Tibial artery (tissue), 4 donors: ENCODE measurements around the gene KRT6B.

Experiments
- DNase-seq, 2 donors: peaks; one replicate each; pipeline ENCODE4 v3.0.0-alpha.2; 2019
- H3K27ac ChIP-seq, 2 donors: fragments of 200-600 bp; sonication (generic) in 1 of 2; 1 replicate in 1 of 2; 2 replicates in 1 of 2; pipeline ENCODE4 v1.5.1; 2018 to 2019; ENCODE audit warnings: mild to moderate bottlenecking in 1 of 2
- H3K27me3 ChIP-seq, 2 donors: fragments of 200-600 bp; sonication (generic) in 1 of 2; one replicate each; pipeline versions ENCODE4 v1.5.1 to v1.6.0; 2016 to 2019
- H3K36me3 ChIP-seq, 3 donors: fragments of 200-600 bp; sonication (generic) in 2 of 3; one replicate each; pipeline ENCODE4 v1.5.1; 2016 to 2019; ENCODE audit warnings: mild to moderate bottlenecking in 2 of 3
- H3K4me1 ChIP-seq, 4 donors: fragments of 200-600 bp; sonication (generic) in 2 of 4; 1 replicate in 3 of 4; 2 replicates in 1 of 4; pipeline ENCODE4 v1.5.1; 2016 to 2019
- H3K4me3 ChIP-seq, 2 donors: fragments of 200-600 bp; sonication (generic) in 1 of 2; 1 replicate in 1 of 2; 2 replicates in 1 of 2; pipeline ENCODE4 v1.5.1; 2018 to 2019; ENCODE audit warnings: mild to moderate bottlenecking in 2 of 2
- H3K9me3 ChIP-seq, 3 donors: fragments of 200-600 bp; sonication (generic) in 1 of 3; one replicate each; pipeline ENCODE4 v1.5.1; 2016 to 2019
- CTCF ChIP-seq, 2 experiments: fragments of 200-600 bp in 1 of 2; fragments of 450-650 bp in 1 of 2; IDR thresholded peaks; one replicate each; pipeline ENCODE4 v1.5.1; 2017 to 2019; ENCODE audit warnings: antibody characterized with exemption in 2 of 2, mild to moderate bottlenecking in 1 of 2, moderate library complexity in 1 of 2
- intact Hi-C: fragments of 100-400 bp; cut with DNase I; formaldehyde crosslinking; loops from one replicate; pipeline ENCODE4 v1.15.0; 2023; ENCODE audit warnings: low total_unique reads

KRT6B gene

GRCh38 chr12:52474212-52474611 is 22.3 kb upstream of the KRT6B start:
- no peaks in the 10 kb centered on the region for H3K36me3 ChIP-seq
- TF ChIP-seq CTCF (IDR thresholded peaks at IDR 0.05), result no peak
- no peaks in the 10 kb centered on the region for H3K27me3 ChIP-seq
- H3K4me3 ChIP-seq, result no peak overlapping the region
- no peak overlapping the region for H3K27ac ChIP-seq
- intact Hi-C loops, result no loop called here
- no peak for DNase-seq
- no peaks in the 10 kb centered on the region for H3K4me1 ChIP-seq
- H3K9me3 ChIP-seq, result no peaks in the 10 kb centered on the region

- Histone ChIP-seq H3K36me3 (no peaks in the 10 kb centered on the region), H3K4me3 (no peak within 1 kb of the TSS), H3K4me1 (no peaks in the 10 kb centered on the region), H3K9me3 (no peaks in the 10 kb centered on the region), H3K27ac (no peak within 1 kb of the TSS), H3K27me3 (no peaks in the 10 kb centered on the region)
- no peak for TF ChIP-seq CTCF (IDR thresholded peaks at IDR 0.05)
- intact Hi-C loops, result no loop called here
- DNase-seq, result no peak
Observed at GRCh38 chr12:52473768-52474167, 21.8 kb upstream of the KRT6B start, which contains the start of gene KRT6C. Gene KRT6C, minus strand, starts transcription at chr12:52473805. Its CDS starts 68 bp downstream, at chr12:52473737.

- Histone ChIP-seq H3K36me3 (no peaks in the 10 kb centered on the region), H3K4me1 (no peaks in the 10 kb centered on the region), H3K9me3 (no peaks in the 10 kb centered on the region), H3K27me3 (peaks cover 0 to 3% of the 10 kb centered on the region in 2 donors), H3K27ac (no peak overlapping the region), H3K4me3 (no peak overlapping the region)
- intact Hi-C loops, result no loop called here
- DNase-seq, result no peak
- TF ChIP-seq CTCF (IDR thresholded peaks at IDR 0.05), result no peak
Observed at GRCh38 chr12:52469853-52470252, 17.9 kb upstream of the KRT6B start.

GRCh38 chr12:52464897-52465296 is 13.0 kb upstream of the KRT6B start:
- intact Hi-C loops, result no loop called here

GRCh38 chr12:52461693-52462092 is 9.7 kb upstream of the KRT6B start:
- Histone ChIP-seq H3K27ac (no peak overlapping the region), H3K9me3 (no peaks in the 10 kb centered on the region), H3K36me3 (no peaks in the 10 kb centered on the region), H3K4me3 (no peak overlapping the region), H3K27me3 (peaks cover 0 to 6% of the 10 kb centered on the region in 2 donors), H3K4me1 (no peaks in the 10 kb centered on the region)
- TF ChIP-seq CTCF (IDR thresholded peaks at IDR 0.05), result no peak
- DNase-seq, result no peak
- intact Hi-C loops, result no loop called here

More at GRCh38 chr12:52464897-52465296, 13.0 kb upstream of the KRT6B start:
- Histone ChIP-seq H3K9me3 (no peaks in the 10 kb centered on the region), H3K4me3 (no peak overlapping the region), H3K27ac (no peak overlapping the region), H3K27me3 (peaks cover 0 to 9% of the 10 kb centered on the region in 2 donors), H3K36me3 (no peaks in the 10 kb centered on the region), H3K4me1 (no peaks in the 10 kb centered on the region)
- no peak for TF ChIP-seq CTCF (IDR thresholded peaks at IDR 0.05)
- DNase-seq, result no peak

- Histone ChIP-seq H3K27me3 (peaks cover 0 to 4% of the 10 kb centered on the region in 2 donors), H3K27ac (no peak overlapping the region), H3K4me1 (no peaks in the 10 kb centered on the region), H3K4me3 (no peak overlapping the region), H3K36me3 (no peaks in the 10 kb centered on the region), H3K9me3 (no peaks in the 10 kb centered on the region)
- intact Hi-C loops, result no loop called here
- no peak for TF ChIP-seq CTCF (IDR thresholded peaks at IDR 0.05)
- no peak for DNase-seq
Observed at GRCh38 chr12:52458861-52459260, 6.9 kb upstream of the KRT6B start.
